Hippocampal formation (tissue), 2 donors: Measurements from ENCODE around the gene POLR3B.
A peak's percentile ranks its signal among the peaks of the same experiment; 100 is the strongest.
"Not testable (repeated sequence)": the region's sequence is repeated elsewhere in the genome, so short reads cannot be mapped to it uniquely, and the experiment has no call there.

Experiments used
- DNase-seq, 2 donors: peaks; one replicate each; lab custom pipeline; 2025; lab: John Stamatoyannopoulos, UW

The POLR3B gene

GRCh38 chr12:106357549-106358395 lies at the start of gene POLR3B:
Gene POLR3B, plus strand, starts transcription at chr12:106357748. Its CDS starts 132 bp downstream, at chr12:106357880.
- peak; percentile 96 to 98 for DNase-seq

DNA sequence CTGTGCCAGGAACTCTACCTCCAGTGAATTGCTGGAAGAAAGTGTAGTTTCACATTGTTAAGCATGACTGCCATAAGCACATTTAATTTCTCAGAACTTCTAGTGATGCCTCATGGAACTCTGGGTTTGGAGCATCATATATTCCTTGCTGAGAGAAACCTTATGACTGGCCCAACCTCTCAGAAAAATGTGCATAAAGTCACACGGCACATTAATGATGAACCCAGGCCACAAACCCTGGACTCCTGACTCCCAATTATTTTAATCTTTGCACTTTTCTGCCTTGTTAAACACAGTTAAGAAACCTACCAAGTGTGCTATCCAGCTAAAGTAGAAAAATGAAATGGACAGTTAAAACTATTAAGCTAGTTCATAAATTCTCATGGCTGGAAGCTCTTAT lies 49.4 kb upstream of the POLR3B start:
- no peak for DNase-seq

- DNase-seq, result no peak
These were observed 48.9 kb upstream of the POLR3B start for GRCh38 chr12:106308611-106309010.

DNA sequence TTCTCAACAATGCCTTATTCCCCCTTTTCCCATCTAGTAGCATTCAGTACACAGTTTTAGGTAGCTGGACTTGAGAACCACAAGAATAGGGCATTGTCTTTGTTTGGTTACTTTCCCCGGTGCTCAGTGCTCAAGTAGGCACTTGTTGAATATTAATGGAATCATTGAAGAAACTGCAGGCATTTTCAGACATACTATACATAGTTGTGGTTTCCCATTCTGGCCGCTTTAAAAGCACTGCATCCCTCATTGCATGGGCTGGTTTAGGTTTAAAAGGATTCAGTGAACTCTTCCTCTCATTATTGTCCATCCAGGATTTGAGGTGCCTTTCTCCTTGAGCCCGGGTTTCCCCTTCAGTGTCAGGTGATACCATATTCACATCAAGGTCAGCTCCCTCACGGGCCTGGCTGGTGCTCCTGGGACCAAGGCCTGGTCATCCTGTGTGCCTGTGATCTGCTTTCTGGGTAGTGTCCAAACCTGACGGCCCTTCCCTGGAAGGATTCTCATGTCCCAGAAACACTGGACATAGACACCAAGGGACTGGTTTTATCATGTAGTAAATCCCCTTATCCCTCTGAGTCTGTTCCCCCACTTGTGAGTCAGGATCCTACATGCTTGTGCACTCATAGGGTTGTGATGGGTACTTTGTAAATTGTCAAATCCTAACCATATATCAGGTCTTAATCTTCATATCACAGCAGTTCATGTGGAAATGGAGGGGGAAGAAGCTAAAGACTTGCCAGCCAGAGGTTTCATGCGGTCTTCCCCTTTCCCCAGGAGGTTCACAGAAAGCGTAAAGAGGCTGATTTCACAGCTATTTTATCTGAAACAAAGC lies 47.7 kb upstream of the POLR3B start:
- DNase-seq, result no peak

DNA sequence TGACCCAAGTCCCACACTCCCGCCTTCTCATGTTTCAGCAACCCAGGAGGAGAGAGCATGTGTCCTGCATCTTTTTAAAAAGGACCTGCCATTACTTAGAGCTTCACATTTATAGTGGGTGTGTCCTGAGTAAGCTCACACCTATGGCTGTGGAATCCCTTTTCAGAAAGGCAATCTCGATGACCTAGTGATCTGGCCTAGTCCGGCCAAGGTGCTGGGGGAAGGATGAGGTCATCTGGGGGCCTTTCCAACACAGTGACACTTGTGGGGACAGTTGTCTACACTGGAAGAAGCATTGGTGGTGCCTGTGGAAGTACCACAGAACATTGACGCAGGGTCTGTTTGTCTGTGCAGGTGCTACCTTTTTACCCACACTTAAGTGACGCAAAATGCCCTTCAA lies 46.9 kb upstream of the POLR3B start:
- no peak for DNase-seq

GRCh38 chr12:106311139-106311538 lies 46.4 kb upstream of the POLR3B start:
- no peak for DNase-seq

DNA sequence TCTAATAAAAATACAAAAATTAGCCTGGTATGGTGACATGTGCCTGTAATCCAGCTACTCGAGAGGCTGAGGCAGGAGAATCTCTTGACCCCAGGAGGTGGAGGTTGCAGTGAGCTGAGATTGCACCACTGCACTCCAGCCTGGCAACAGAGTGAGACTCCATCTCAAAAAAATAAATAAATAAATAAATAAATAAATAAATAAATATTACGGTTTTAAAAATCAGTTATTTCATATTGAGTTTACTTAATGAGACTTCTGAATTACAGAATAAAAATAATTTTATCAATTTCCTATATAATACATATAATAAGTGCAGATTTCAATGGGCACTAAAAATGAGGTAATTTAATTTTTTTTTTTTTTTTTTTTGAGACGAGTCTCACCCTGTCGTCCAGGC lies 44.1 kb upstream of the POLR3B start:
- not testable (repeated sequence) for DNase-seq

GRCh38 chr12:106315523-106315922 lies 42.0 kb upstream of the POLR3B start:
- DNase-seq, result no peak

DNA sequence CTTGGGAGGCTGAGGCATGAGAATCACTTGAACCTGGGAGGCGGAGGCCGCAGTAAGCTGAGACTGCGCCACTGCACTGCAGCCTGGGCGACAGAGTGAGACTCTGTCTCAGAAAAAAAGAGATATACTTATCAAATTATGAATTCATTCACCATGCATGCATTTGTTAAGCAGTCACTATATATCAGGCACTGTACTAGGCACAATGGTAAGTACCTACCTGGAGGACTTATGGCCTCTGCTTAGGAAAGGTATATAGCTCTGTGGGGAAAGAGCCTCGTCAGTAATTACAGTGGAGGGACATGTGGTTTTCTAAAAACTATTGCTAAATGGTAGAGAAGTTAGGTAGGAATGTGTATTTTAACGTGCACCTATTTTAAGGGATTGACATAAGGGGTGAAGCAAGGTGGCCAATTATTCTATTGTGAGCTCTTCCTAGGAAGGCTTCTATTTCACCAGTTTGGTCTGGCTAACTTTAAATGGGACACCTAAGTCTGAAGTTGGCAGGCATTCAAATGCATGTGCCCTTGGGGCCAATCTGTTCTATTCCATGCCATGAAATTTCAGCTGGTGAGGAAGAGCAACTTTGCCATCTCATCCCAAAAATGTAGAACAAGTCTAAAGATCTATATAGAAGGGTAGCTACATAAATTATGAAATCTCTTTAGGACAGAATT lies 40.0 kb upstream of the POLR3B start:
- no peak for DNase-seq

DNA sequence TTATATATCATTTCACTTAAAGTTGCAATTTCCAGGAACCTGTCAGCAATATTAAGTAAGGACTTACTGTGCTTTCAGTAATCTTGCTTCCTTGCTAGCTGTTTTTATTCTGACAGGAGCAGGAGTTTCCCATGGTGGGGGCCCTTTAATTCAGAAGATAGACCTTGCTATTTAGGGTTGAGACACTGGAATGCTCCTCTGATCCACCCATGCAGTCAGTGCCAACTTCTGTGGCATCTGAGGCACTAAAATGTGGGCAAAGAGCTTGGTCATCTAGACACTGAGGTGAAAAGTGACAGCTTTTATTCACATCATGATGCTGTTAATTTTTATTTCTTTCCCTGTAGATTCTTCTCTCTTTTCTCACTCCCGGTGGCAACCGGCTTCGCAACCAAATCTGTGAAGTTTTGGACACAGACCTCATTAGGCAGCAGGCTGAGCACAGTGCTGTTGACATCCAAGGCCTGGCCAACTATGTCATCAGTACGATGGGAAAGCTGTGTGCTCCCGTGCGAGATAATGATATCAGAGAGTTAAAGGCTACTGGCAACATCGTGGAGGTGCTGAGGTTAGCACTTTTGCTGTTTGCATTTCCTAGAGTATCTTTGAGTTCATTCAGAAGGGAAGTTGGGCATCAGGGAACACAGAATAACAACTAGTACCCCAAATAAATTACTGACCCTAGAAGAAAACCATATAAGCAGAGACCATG lies 36.3 kb upstream of the POLR3B start:
- DNase-seq, result no peak

GRCh38 chr12:106323537-106323936 lies 34.0 kb upstream of the POLR3B start:
- DNase-seq, result no peak

GRCh38 chr12:106327309-106327869 lies 30.2 kb upstream of the POLR3B start:
- no peak for DNase-seq

DNA sequence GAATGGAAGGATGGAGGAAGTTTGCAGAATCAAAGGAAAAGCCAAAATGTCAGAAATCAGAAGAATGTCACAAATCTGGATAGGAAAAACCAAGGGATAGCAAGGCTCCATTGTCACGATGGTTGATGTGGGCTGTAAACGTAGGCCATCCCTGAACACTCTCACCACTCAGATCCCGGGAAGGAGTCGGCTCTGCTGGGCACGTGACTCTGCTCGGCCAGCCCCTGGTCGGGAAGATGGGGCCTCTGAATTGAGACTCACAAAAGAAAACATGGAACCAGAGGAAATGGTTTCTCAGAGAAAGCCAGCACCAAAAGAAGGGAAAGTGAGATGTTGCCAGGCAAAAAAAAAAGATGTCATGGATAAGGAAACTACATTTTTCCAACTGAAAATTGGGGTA lies 28.8 kb upstream of the POLR3B start:
- no peak for DNase-seq

GRCh38 chr12:106329231-106329982 lies 28.1 kb upstream of the POLR3B start:
- peak in 1 of 2 donors; percentile 70 for DNase-seq

DNA sequence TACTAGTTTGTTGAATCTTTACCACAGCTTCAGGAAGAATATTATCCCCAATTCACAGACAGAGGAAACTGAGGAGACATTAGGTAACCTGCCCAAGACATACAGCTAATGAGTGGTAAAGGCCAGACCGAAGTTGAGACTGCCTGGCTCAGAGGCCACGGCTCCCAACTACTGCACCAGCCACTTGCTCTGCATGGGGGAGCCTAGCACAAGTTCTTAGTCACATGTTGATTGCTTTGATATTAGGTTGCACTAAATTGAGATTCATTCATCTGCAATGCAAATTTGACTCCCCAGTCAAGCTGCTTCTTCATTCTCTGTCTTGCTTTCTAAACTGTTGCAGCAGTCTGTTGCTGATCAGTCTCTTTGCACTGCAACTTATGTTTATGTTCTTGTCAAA lies 25.9 kb upstream of the POLR3B start:
- DNase-seq, result no peak

DNA sequence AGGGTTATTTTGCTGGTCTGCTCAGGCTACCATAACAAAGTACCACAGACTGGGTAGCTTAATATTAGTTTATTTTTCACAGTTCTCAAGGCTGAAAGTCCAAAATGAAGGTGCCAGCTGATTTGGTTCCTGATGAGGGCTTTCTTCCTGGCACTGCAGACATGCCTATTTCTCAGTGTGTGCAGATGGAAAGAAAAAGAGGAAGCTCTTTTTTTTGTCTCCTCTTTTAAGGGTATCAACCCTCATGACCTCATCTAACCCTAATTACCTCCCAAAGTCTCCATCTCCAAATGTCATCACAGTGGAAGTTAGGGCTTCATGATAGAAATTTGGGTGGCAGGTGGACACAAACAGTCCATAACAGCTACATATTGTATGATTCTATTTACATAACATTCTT lies 25.0 kb upstream of the POLR3B start:
- DNase-seq, result no peak

GRCh38 chr12:106333010-106333409 lies 24.5 kb upstream of the POLR3B start:
- DNase-seq, result no peak

GRCh38 chr12:106333756-106334155 lies 23.8 kb upstream of the POLR3B start:
- no peak for DNase-seq

DNA sequence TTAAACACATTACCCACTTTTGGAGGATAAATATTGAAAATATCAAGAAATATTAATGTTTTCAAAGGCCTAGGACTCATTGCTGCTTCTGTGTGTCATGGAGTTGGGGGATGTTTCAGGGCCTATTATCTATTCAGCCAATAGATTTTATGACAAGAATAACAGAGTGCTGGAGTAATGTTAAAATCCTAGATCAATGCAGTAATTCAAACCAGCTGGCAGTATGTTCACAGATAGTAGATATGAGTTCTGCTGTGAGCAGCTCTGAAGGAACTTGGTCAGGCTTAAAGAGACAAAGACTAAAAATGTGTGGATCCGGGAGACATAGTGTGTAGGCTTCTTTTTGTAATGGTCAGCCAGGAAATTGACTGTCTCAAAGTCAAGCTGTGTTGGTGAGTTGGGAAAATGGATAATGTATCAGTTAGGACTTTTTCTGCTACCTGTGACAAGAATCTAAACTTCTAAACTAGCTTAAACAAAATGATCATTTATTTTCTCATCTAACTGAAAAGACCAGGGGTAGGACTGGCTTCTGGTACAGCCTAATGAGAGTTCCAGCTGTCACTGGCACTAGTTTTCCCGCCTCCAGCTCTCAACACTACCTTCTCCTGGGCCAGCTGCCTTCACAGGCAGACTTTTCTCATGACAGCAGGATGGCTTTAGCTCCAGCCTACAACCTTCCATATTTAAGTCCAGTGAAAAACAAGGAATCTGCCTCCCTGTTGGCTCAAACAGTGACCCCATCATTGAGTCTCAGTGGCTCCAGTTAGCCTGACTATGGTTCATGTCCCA lies 16.3 kb upstream of the POLR3B start:
- DNase-seq, result no peak
